DOHH2 (cell line): Measurements from ENCODE around the gene KCNMA1.

ENCODE experiments used
- CTCF ChIP-seq: fragments of 200-600 bp; sonication (generic); IDR thresholded peaks from one replicate; pipeline ENCODE4 v1.5.1; 2014; ENCODE audit warnings: antibody characterized with exemption, mild to moderate bottlenecking, low read depth, low read length; ENCODE audit not compliant: poor library complexity, severe bottlenecking
- EZH2phosphoT487 ChIP-seq: fragments of 200-600 bp; sonication (generic); IDR thresholded peaks from 2 replicates; pipeline ENCODE4 v1.6.1; 2017; ENCODE audit warnings: borderline replicate concordance, mild to moderate bottlenecking, antibody characterized with exemption, low read length, moderate library complexity, mixed read lengths

- TF ChIP-seq CTCF = no peak
- no peak for TF ChIP-seq EZH2phosphoT487
Measured at GRCh38 chr10:77309092-77309491, 328.5 kb downstream of the KCNMA1 start.
